ENCODE measurements around the gene BRD3OS. TPM values are rescaled to one million over a fixed set of nuclear protein-coding genes. Genes with fewer than 3 reads are reported as not detected.
A peak's percentile ranks its signal among the peaks of the same experiment; 100 is the strongest.

BRD3OS gene
- total and polyA plus RNA-seq, 2 donors (not counting 3 experiments of a cell fraction or from before 2014, with no cell fraction given) = 11.9 to 15.4 TPM

DNA sequence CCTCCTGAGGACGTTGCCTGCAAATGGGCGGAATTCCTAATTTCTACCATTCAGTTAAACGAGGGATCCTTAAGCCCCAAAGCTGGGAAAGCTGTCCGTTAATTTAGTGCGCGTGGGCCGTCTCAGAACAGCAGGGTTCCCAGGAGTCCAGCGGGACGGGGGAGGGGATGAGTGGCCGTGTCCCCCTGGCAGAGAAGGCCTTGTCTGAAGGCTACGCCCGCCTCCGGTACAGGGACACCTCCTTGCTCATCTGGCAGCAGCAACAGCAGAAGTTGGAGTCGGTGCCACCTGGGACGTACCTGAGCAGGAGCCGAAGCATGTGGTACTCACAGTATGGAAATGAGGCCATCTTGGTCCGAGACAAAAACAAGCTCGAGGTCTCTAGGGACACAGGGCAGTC is 1.3 kb downstream of the BRD3OS start:
- no peaks in the 10 kb centered on the region for H3K9me1 ChIP-seq (replicated peaks; ENCODE audit: control insufficient read depth, extremely low read depth, insufficient read depth, low read length)
- H3K9ac ChIP-seq (replicated peaks; ENCODE audit: extremely low read depth, insufficient read depth, low read length) = no peak overlapping the region
- no peaks in the 10 kb centered on the region for H3K27me3 ChIP-seq (ENCODE audit: control insufficient read depth in 2 of 2, insufficient read depth in 2 of 2, low read length in 2 of 2)
- FAIRE-seq (no peak), DNase-seq (ENCODE audit: low read depth, low spot score) (no peak)
- no peak overlapping the region for H3K27ac ChIP-seq (ENCODE audit: insufficient read depth, low read depth, low read length)
- H3K79me2 ChIP-seq (ENCODE audit: control insufficient read depth, insufficient read depth, low read length) = no peaks in the 10 kb centered on the region
- H3K36me3 ChIP-seq (ENCODE audit: control insufficient read depth in 2 of 2, extremely low read depth in 1 of 2, insufficient read depth in 2 of 2, low read length in 2 of 2) = peaks cover under 1 to 2% of the 10 kb centered on the region in 2 experiments
- CTCF ChIA-PET = interaction anchor here (0.9 to 4.0 kb wide), 4 partner anchors 25 to 244 kb away, joined by 3 to 24 read pairs (median 10); no protein-coding TSS in a partner anchor
- POLR2A ChIA-PET = no interaction called here
- TSS peak; percentile 11 for BruUV-seq (replicated peaks)
- TF ChIP-seq POLR2AphosphoS5 (IDR thresholded peaks at IDR 0.05; ENCODE audit: insufficient read depth, low read depth, low read length) (no peak), JUN (IDR thresholded peaks at IDR 0.05; ENCODE audit: borderline replicate concordance, insufficient read depth, insufficient read length, low read depth) (no peak), FOS (IDR thresholded peaks at IDR 0.05; ENCODE audit: borderline replicate concordance, insufficient read depth, low read length) (no peak)
- no peak overlapping the region for H3K4me3 ChIP-seq (replicated peaks in 1 of 3; ENCODE audit: insufficient read depth in 1 of 3, low read depth in 1 of 3, low read length in 3 of 3)
- dilution Hi-C loops (cut with MboI; ENCODE audit: extremely low pct_ligation_motif_present, low sequenced_read_pairs) = no loop called here
- no peak overlapping the region for H3K4me2 ChIP-seq (ENCODE audit: insufficient read depth, low read length)
- H3K9me3 ChIP-seq (replicated peaks; ENCODE audit: control insufficient read depth, insufficient read depth, low read length) = no peaks in the 10 kb centered on the region
- peaks cover 5% of the 10 kb centered on the region for H3K4me1 ChIP-seq (ENCODE audit: control insufficient read depth, extremely low read depth, insufficient read depth, low read length)
- H2AFZ ChIP-seq (ENCODE audit: low read depth, low read length) = no peak overlapping the region
- intact Hi-C loops (cut with micrococcal nuclease) = no loop called here
- H4K20me1 ChIP-seq (replicated peaks; ENCODE audit: control insufficient read depth, extremely low read depth, insufficient read depth, low read length) = no peaks in the 10 kb centered on the region

DNA sequence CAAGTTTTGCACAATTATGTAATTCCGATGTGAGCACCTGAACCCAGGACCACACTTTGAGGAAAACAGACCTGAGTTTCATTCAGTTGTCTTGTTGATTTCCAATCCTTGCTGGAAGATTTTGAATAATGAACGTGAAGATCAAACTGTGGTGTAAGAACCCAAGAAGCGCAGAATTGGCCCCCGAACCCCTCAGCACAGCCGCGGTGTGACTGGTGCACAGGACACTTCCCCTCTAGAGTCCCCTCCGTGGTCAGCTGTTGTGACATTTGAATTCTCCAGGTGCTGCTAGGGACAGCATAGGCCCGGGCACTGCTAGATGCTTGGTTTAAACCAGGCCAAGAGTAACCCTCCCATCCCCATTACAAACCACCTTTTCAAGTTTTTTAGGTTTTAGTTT is 1.7 kb downstream of the BRD3OS start:
- Histone ChIP-seq H3K36me3 (ENCODE audit: control insufficient read depth in 2 of 2, extremely low read depth in 1 of 2, insufficient read depth in 2 of 2, low read length in 2 of 2) (peaks cover 4 to 6% of the 10 kb centered on the region in 2 experiments), H3K9me1 (replicated peaks; ENCODE audit: control insufficient read depth, extremely low read depth, insufficient read depth, low read length) (no peaks in the 10 kb centered on the region), H3K27me3 (ENCODE audit: control insufficient read depth in 2 of 2, insufficient read depth in 2 of 2, low read length in 2 of 2) (no peaks in the 10 kb centered on the region), H4K20me1 (replicated peaks; ENCODE audit: control insufficient read depth, extremely low read depth, insufficient read depth, low read length) (no peaks in the 10 kb centered on the region), H2AFZ (ENCODE audit: low read depth, low read length) (no peak overlapping the region), H3K9me3 (replicated peaks; ENCODE audit: control insufficient read depth, insufficient read depth, low read length) (no peaks in the 10 kb centered on the region), H3K27ac (ENCODE audit: insufficient read depth, low read depth, low read length) (no peak overlapping the region), H3K4me1 (ENCODE audit: control insufficient read depth, extremely low read depth, insufficient read depth, low read length) (peaks cover 5% of the 10 kb centered on the region), H3K4me3 (replicated peaks in 1 of 3; ENCODE audit: insufficient read depth in 1 of 3, low read depth in 1 of 3, low read length in 3 of 3) (no peak overlapping the region), H3K4me2 (ENCODE audit: insufficient read depth, low read length) (no peak overlapping the region), H3K9ac (replicated peaks; ENCODE audit: extremely low read depth, insufficient read depth, low read length) (no peak overlapping the region), H3K79me2 (ENCODE audit: control insufficient read depth, insufficient read depth, low read length) (no peaks in the 10 kb centered on the region)
- CTCF ChIA-PET = interaction anchor here (1.6 kb wide), 1 partner anchor 40 kb away, joined by 7 read pairs; no protein-coding TSS in a partner anchor
- POLR2A ChIA-PET = no interaction called here
- BruUV-seq (replicated peaks) = no TSS peak
- no peak for FAIRE-seq
- dilution Hi-C loops (cut with MboI; ENCODE audit: extremely low pct_ligation_motif_present, low sequenced_read_pairs) (no loop called here), intact Hi-C loops (cut with micrococcal nuclease) (no loop called here)
- no peak for TF ChIP-seq FOS (IDR thresholded peaks at IDR 0.05; ENCODE audit: borderline replicate concordance, insufficient read depth, low read length)
- TF ChIP-seq EZH2 (IDR thresholded peaks at IDR 0.05; ENCODE audit: borderline replicate concordance, low read depth, low read length, severe bottlenecking) = no peak
- TF ChIP-seq MYC (IDR thresholded peaks at IDR 0.05; ENCODE audit: low read depth, low read length) = no peak
- TF ChIP-seq GATA2 (IDR thresholded peaks at IDR 0.05; ENCODE audit: insufficient read depth, insufficient read length, low read depth, low read length) = no peak
- no peak for TF ChIP-seq JUN (IDR thresholded peaks at IDR 0.05; ENCODE audit: borderline replicate concordance, insufficient read depth, insufficient read length, low read depth)
- TF ChIP-seq, protein P1, sequence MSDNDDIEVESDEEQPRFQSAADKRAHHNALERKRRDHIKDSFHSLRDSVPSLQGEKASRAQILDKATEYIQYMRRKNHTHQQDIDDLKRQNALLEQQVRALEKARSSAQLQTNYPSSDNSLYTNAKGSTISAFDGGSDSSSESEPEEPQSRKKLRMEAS (IDR thresholded peaks at IDR 0.05; ENCODE audit: insufficient read depth, insufficient read length) = no peak
- TF ChIP-seq, protein P2, sequence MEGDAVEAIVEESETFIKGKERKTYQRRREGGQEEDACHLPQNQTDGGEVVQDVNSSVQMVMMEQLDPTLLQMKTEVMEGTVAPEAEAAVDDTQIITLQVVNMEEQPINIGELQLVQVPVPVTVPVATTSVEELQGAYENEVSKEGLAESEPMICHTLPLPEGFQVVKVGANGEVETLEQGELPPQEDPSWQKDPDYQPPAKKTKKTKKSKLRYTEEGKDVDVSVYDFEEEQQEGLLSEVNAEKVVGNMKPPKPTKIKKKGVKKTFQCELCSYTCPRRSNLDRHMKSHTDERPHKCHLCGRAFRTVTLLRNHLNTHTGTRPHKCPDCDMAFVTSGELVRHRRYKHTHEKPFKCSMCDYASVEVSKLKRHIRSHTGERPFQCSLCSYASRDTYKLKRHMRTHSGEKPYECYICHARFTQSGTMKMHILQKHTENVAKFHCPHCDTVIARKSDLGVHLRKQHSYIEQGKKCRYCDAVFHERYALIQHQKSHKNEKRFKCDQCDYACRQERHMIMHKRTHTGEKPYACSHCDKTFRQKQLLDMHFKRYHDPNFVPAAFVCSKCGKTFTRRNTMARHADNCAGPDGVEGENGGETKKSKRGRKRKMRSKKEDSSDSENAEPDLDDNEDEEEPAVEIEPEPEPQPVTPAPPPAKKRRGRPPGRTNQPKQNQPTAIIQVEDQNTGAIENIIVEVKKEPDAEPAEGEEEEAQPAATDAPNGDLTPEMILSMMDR (IDR thresholded peaks at IDR 0.05; ENCODE audit: extremely low read depth in 1 of 2, insufficient read depth in 1 of 2, low read depth in 1 of 2, low read length in 2 of 2) = no peak
- TF ChIP-seq POLR2A (IDR thresholded peaks at IDR 0.05; ENCODE audit: low read depth, low read length) = no peak
- no peak for TF ChIP-seq POLR2AphosphoS5 (IDR thresholded peaks at IDR 0.05; ENCODE audit: insufficient read depth, low read depth, low read length)
- no peak for DNase-seq (ENCODE audit: low read depth, low spot score)
